ENCODE measurements around the gene SLC2A9.

Gene SLC2A9

GRCh38 chr4:9952415-9952950, 68.8 kb downstream of the SLC2A9 start:
- no peak for ATAC-seq
- TF ChIP-seq GLIS3 (CRISPR knock-in tag; IDR thresholded peaks at IDR 0.05) (no peak), ESRRG (CRISPR knock-in tag; IDR thresholded peaks at IDR 0.05) (no peak), TOX (CRISPR knock-in tag; IDR thresholded peaks at IDR 0.05; ENCODE audit: borderline replicate concordance) (no peak)

GRCh38 chr4:9949573-9949972, 71.7 kb downstream of the SLC2A9 start:
- TF ChIP-seq ZFP3 (CRISPR knock-in tag; IDR thresholded peaks at IDR 0.05) (no peak), GLIS3 (CRISPR knock-in tag; IDR thresholded peaks at IDR 0.05) (no peak), TSHZ2 (CRISPR knock-in tag; IDR thresholded peaks at IDR 0.05) (no peak), ZNF70 (CRISPR knock-in tag; IDR thresholded peaks at IDR 0.05) (no peak), PATZ1 (CRISPR knock-in tag; IDR thresholded peaks at IDR 0.05; ENCODE audit: borderline replicate concordance) (no peak), RARB (CRISPR knock-in tag; IDR thresholded peaks at IDR 0.05) (no peak), SNAI2 (CRISPR knock-in tag; IDR thresholded peaks at IDR 0.05) (no peak), ZNF8 (CRISPR knock-in tag; IDR thresholded peaks at IDR 0.05) (no peak), CSDC2 (CRISPR knock-in tag; IDR thresholded peaks at IDR 0.05) (no peak), ARNTL (CRISPR knock-in tag; IDR thresholded peaks at IDR 0.05; ENCODE audit: borderline replicate concordance, low read depth) (no peak), ESRRG (CRISPR knock-in tag; IDR thresholded peaks at IDR 0.05) (no peak), ZNF565 (CRISPR knock-in tag; conservative IDR thresholded peaks at IDR 0.05; ENCODE audit: low read depth) (no peak), TCF4 (CRISPR knock-in tag; IDR thresholded peaks at IDR 0.05; ENCODE audit: borderline replicate concordance) (no peak), TOX (CRISPR knock-in tag; IDR thresholded peaks at IDR 0.05; ENCODE audit: borderline replicate concordance) (no peak)
- ATAC-seq, result no peak

- no peak for ATAC-seq
- TF ChIP-seq RARB (CRISPR knock-in tag; IDR thresholded peaks at IDR 0.05), result no peak
- TF ChIP-seq ARNTL (CRISPR knock-in tag; IDR thresholded peaks at IDR 0.05; ENCODE audit: borderline replicate concordance, low read depth), result no peak
- TF ChIP-seq CSDC2 (CRISPR knock-in tag; IDR thresholded peaks at IDR 0.05), result no peak
- TF ChIP-seq POU6F1 (CRISPR knock-in tag; IDR thresholded peaks at IDR 0.05; ENCODE audit: borderline replicate concordance, low read depth), result no peak
These were observed 73.9 kb downstream of the SLC2A9 start for GRCh38 chr4:9947168-9948062.

GRCh38 chr4:9946170-9946569, 75.1 kb downstream of the SLC2A9 start:
- ATAC-seq, result no peak
- TF ChIP-seq GLIS3 (CRISPR knock-in tag; IDR thresholded peaks at IDR 0.05) (no peak), PATZ1 (CRISPR knock-in tag; IDR thresholded peaks at IDR 0.05; ENCODE audit: borderline replicate concordance) (no peak), ZC3H10 (CRISPR knock-in tag; IDR thresholded peaks at IDR 0.05) (no peak), CSRNP3 (CRISPR knock-in tag; IDR thresholded peaks at IDR 0.05) (no peak)
